ENCODE measurements around the gene TRPM2.
A peak's percentile ranks its signal among the peaks of the same experiment; 100 is the strongest.
"Not testable (repeated sequence)": the region's sequence is repeated elsewhere in the genome, so short reads cannot be mapped to it uniquely, and the experiment has no call there.

TRPM2 gene

GRCh38 chr21:44337941-44338895, 15.2 kb upstream of the TRPM2 start:
- H3K79me2 ChIP-seq (ENCODE audit: low read length) = no peaks in the 10 kb centered on the region
- peak overlapping the region; percentile 27; the same call in 1 of the 2 replicates for H3K27ac ChIP-seq (ENCODE audit: low read length)
- peaks cover 4% of the 10 kb centered on the region for H4K20me1 ChIP-seq (ENCODE audit: insufficient read depth, low read length)
- no peaks in the 10 kb centered on the region for H3K36me3 ChIP-seq (replicated peaks; ENCODE audit: low read depth, low read length)
- no peaks in the 10 kb centered on the region for H3K9me3 ChIP-seq (ENCODE audit: insufficient read depth, low read length)
- H3K4me1 ChIP-seq (ENCODE audit: low read length) = peaks cover 12% of the 10 kb centered on the region
- H3K4me2 ChIP-seq (ENCODE audit: low read length) = peak overlapping the region; percentile 56
- TF ChIP-seq EZH2phosphoT487 (IDR thresholded peaks at IDR 0.05; ENCODE audit: low read depth) (no peak), CTCF (IDR thresholded peaks at IDR 0.05; ENCODE audit: low read depth, low read length) (no peak)
- H2AFZ ChIP-seq (ENCODE audit: low read depth, low read length) = no peak overlapping the region
- H3K27me3 ChIP-seq (ENCODE audit: low read depth, low read length) = no peaks in the 10 kb centered on the region
- H3K9ac ChIP-seq (ENCODE audit: low read length) = 0 out of 2 replicates have a peak overlapping the region, but pooled peaks have one; percentile 20
- H3K4me3 ChIP-seq (ENCODE audit: low read length) = peak overlapping the region; percentile 62

- Histone ChIP-seq H4K20me1 (ENCODE audit: insufficient read depth, low read length) (peaks cover 4% of the 10 kb centered on the region), H3K27me3 (ENCODE audit: low read depth, low read length) (no peaks in the 10 kb centered on the region), H3K27ac (ENCODE audit: low read length) (peak within 1 kb of the TSS; percentile 78), H3K4me1 (ENCODE audit: low read length) (peaks cover 12% of the 10 kb centered on the region), H3K9ac (ENCODE audit: low read length) (peak within 1 kb of the TSS; percentile 93), H2AFZ (ENCODE audit: low read depth, low read length) (no peak within 1 kb of the TSS), H3K4me3 (ENCODE audit: low read length) (peak within 1 kb of the TSS; percentile 96), H3K36me3 (replicated peaks; ENCODE audit: low read depth, low read length) (no peaks in the 10 kb centered on the region), H3K9me3 (ENCODE audit: insufficient read depth, low read length) (no peaks in the 10 kb centered on the region), H3K4me2 (ENCODE audit: low read length) (peak within 1 kb of the TSS; percentile 99), H3K79me2 (ENCODE audit: low read length) (no peaks in the 10 kb centered on the region)
- no peak for TF ChIP-seq CTCF (IDR thresholded peaks at IDR 0.05; ENCODE audit: low read depth, low read length)
- no peak for TF ChIP-seq EZH2phosphoT487 (IDR thresholded peaks at IDR 0.05; ENCODE audit: low read depth)
Measured at GRCh38 chr21:44338971-44339910, 14.2 kb upstream of the TRPM2 start, which contains the start of gene CFAP410. Gene CFAP410 (minus strand): TSS chr21:44339390. CDS start chr21:44339194, 196 bp downstream.

GRCh38 chr21:44341726-44342458, 11.5 kb upstream of the TRPM2 start:
- H3K9ac ChIP-seq (ENCODE audit: low read length); H3K27ac ChIP-seq (ENCODE audit: low read length); H4K20me1 ChIP-seq (ENCODE audit: insufficient read depth, low read length); H3K36me3 ChIP-seq (replicated peaks; ENCODE audit: low read depth, low read length); H3K79me2 ChIP-seq (ENCODE audit: low read length); H3K27me3 ChIP-seq (ENCODE audit: low read depth, low read length); H2AFZ ChIP-seq (ENCODE audit: low read depth, low read length); H3K4me2 ChIP-seq (ENCODE audit: low read length); H3K9me3 ChIP-seq (ENCODE audit: insufficient read depth, low read length); H3K4me3 ChIP-seq (ENCODE audit: low read length): not testable (repeated sequence)
- H3K4me1 ChIP-seq (ENCODE audit: low read length) = peaks cover 12% of the 10 kb centered on the region

GRCh38 chr21:44342981-44343380, 10.4 kb upstream of the TRPM2 start:
- not testable (repeated sequence) for H3K4me2 ChIP-seq (ENCODE audit: low read length); H4K20me1 ChIP-seq (ENCODE audit: insufficient read depth, low read length); H3K9me3 ChIP-seq (ENCODE audit: insufficient read depth, low read length); H3K27me3 ChIP-seq (ENCODE audit: low read depth, low read length); H3K4me3 ChIP-seq (ENCODE audit: low read length); H3K27ac ChIP-seq (ENCODE audit: low read length); H3K9ac ChIP-seq (ENCODE audit: low read length); H3K79me2 ChIP-seq (ENCODE audit: low read length); H3K36me3 ChIP-seq (replicated peaks; ENCODE audit: low read depth, low read length); H2AFZ ChIP-seq (ENCODE audit: low read depth, low read length)
- peaks cover 12% of the 10 kb centered on the region for H3K4me1 ChIP-seq (ENCODE audit: low read length)

Measured in OCI-LY3 (cell line).